ENCODE data around the gene PPP2R5C. TPM values are rescaled to one million over a fixed set of nuclear protein-coding genes. Genes with fewer than 3 reads are reported as not detected.
A peak's percentile ranks its signal among the peaks of the same experiment; 100 is the strongest.

Gene PPP2R5C
- total and polyA plus RNA-seq, 9 of the 15 experiments (the other 6 are each of a cell fraction or from before 2014, with no cell fraction given), result 284 to 617 (median 395) TPM

- Histone ChIP-seq H3K27ac (ENCODE audit: extremely low read depth, low read depth, low read length) (no peak overlapping the region), H3K4me3 (no peak overlapping the region), H3K4me1 (replicated peaks in 1 of 2; ENCODE audit: control insufficient read depth in 2 of 2, insufficient read depth in 2 of 2, low read length in 2 of 2) (peaks cover 4 to 7% of the 10 kb centered on the region in 2 experiments; a peak in 4 of 5 replicates), H3K79me2 (ENCODE audit: control insufficient read depth, insufficient read depth, low read length) (peaks cover 92% of the 10 kb centered on the region), H3K9me1 (ENCODE audit: control insufficient read depth, insufficient read depth, low read length) (no peaks in the 10 kb centered on the region), H3K9me3 (replicated peaks; ENCODE audit: control insufficient read depth, insufficient read depth, low read depth, low read length) (no peaks in the 10 kb centered on the region), H2AFZ (ENCODE audit: low read depth, low read length) (no peak overlapping the region), H3K27me3 (ENCODE audit: control insufficient read depth in 2 of 2, insufficient read depth in 2 of 2, low read length in 2 of 2) (no peaks in the 10 kb centered on the region), H4K20me1 (replicated peaks; ENCODE audit: control insufficient read depth, insufficient read depth, low read length) (no peaks in the 10 kb centered on the region; the same call in none of the 2 replicates), H3K4me2 (ENCODE audit: insufficient read depth, low read length) (no peak overlapping the region), H3K9ac (ENCODE audit: insufficient read depth in 1 of 2, low read depth in 2 of 2, low read length in 2 of 2) (peak overlapping the region in 1 of 2 experiments; percentile 72; a peak in 1 of 4 replicates), H3K36me3 (ENCODE audit: control insufficient read depth, insufficient read depth, low read length) (peaks cover 54% of the 10 kb centered on the region; the same call in 2 of the 3 replicates)
- ATAC-seq, result no peak
- ChIA-PET CTCF (ENCODE audit: low intra/inter-chr PET ratio) (no interaction called here), POLR2A (interaction anchor here (0.6 kb wide), 1 partner anchor 12 kb away, joined by 3 read pairs; no protein-coding TSS in a partner anchor)
- DNase-seq (ENCODE audit: extremely low read depth in 1 of 4, low spot score in 3 of 4), result no peak
- no peak for FAIRE-seq
- TF ChIP-seq PHTF2 (CRISPR knock-in tag; IDR thresholded peaks at IDR 0.05), result no peak
- TF ChIP-seq ARID1B (IDR thresholded peaks at IDR 0.05), result no peak
- TF ChIP-seq MAZ (CRISPR knock-in tag; conservative IDR thresholded peaks at IDR 0.05 in 1 of 2, IDR thresholded peaks at IDR 0.05 in 1 of 2), result no peak
- TF ChIP-seq TOE1 (IDR thresholded peaks at IDR 0.05; ENCODE audit: borderline replicate concordance), result no peak
- no peak for TF ChIP-seq TOE1 (CRISPR knock-in tag; IDR thresholded peaks at IDR 0.05; ENCODE audit: borderline replicate concordance, low read depth)
- TF ChIP-seq CHD4 (IDR thresholded peaks at IDR 0.05; ENCODE audit: insufficient read depth, insufficient replicate concordance, low read depth, low read length, poor library complexity, severe bottlenecking), result no peak
- no peak for TF ChIP-seq FOXP4 (CRISPR knock-in tag; IDR thresholded peaks at IDR 0.05; ENCODE audit: borderline replicate concordance)
- no peak for TF ChIP-seq PHF21A (IDR thresholded peaks at IDR 0.05; ENCODE audit: borderline replicate concordance, low read depth)
- TF ChIP-seq HDAC8 (tag; IDR thresholded peaks at IDR 0.05), result no peak
- no peak for TF ChIP-seq HMBOX1 (IDR thresholded peaks at IDR 0.05)
- TF ChIP-seq SMAD2 (IDR thresholded peaks at IDR 0.05; ENCODE audit: low read depth, low read length), result no peak
- TF ChIP-seq NR2F6 (CRISPR knock-in tag; IDR thresholded peaks at IDR 0.05), result no peak
- no peak for TF ChIP-seq HEY1 (CRISPR knock-in tag; IDR thresholded peaks at IDR 0.05; ENCODE audit: borderline replicate concordance)
- no peak for TF ChIP-seq ATF3 (IDR thresholded peaks at IDR 0.05)
- no peak for TF ChIP-seq ATF3 (CRISPR knock-in tag; conservative IDR thresholded peaks at IDR 0.05)
- TF ChIP-seq NR3C1 (CRISPR knock-in tag; IDR thresholded peaks at IDR 0.05), result no peak
- TF ChIP-seq LCOR (CRISPR knock-in tag; IDR thresholded peaks at IDR 0.05), result no peak
- in situ Hi-C loops (cut with MboI), result no loop called here
- no TSS peak for BruUV-seq (replicated peaks)
- WGBS (ENCODE audit: insufficient coverage, low coverage, missing lambda C conversion rate), result 97% methylated on average over 8 of the region's 8 CpGs
- intact Hi-C loops (cut with micrococcal nuclease), result loop anchor here (5.0 kb wide), 1 partner anchor 35 kb away; no protein-coding TSS in a partner anchor
Measured at GRCh38 chr14:101772770-101773169, 11.3 kb downstream of the PPP2R5C start.
